Breast epithelium (tissue), 4 donors: ENCODE measurements around the gene MAPK8. TPM values are rescaled to one million over a fixed set of nuclear protein-coding genes. Genes with fewer than 3 reads are reported as not detected.

Experiments used
- DNase-seq, 2 donors: peaks; one replicate each; pipeline ENCODE4 v3.0.0-alpha.2; 2019; ENCODE audit warnings: low spot score in 2 of 2
- H3K27ac ChIP-seq, 2 donors: fragments of 200-600 bp; sonication (generic) in 1 of 2; one replicate each; pipeline ENCODE4 v1.5.1; 2016 to 2019; ENCODE audit warnings: mild to moderate bottlenecking in 1 of 2
- H3K27me3 ChIP-seq, 2 donors: fragments of 200-600 bp; sonication (generic) in 1 of 2; one replicate each; pipeline versions ENCODE4 v1.5.1 to v1.6.0; 2017 to 2019; ENCODE audit warnings: control low read depth in 1 of 2, mild to moderate bottlenecking in 1 of 2
- H3K36me3 ChIP-seq: fragments of 200-600 bp; one replicate; pipeline ENCODE4 v1.5.1; 2019
- H3K4me1 ChIP-seq, 2 donors: fragments of 200-600 bp; sonication (generic); one replicate each; pipeline ENCODE4 v1.5.1; 2016 to 2019; ENCODE audit warnings: control low read depth in 1 of 2
- H3K4me3 ChIP-seq, 3 donors: fragments of 200-600 bp; sonication (generic); 1 replicate in 2 of 3; 2 replicates in 1 of 3; pipeline ENCODE4 v1.5.1; 2016 to 2019; ENCODE audit warnings: mild to moderate bottlenecking in 3 of 3, moderate library complexity in 2 of 3
- H3K9me3 ChIP-seq, 2 donors: fragments of 200-600 bp; sonication (generic) in 1 of 2; one replicate each; pipeline ENCODE4 v1.5.1; 2016 to 2019; ENCODE audit warnings: control low read depth in 1 of 2
- POLR2A ChIP-seq: fragments of 450-650 bp; IDR thresholded peaks from one replicate; pipeline ENCODE4 v1.6.1; 2016; ENCODE audit warnings: antibody characterized with exemption, mild to moderate bottlenecking, moderate library complexity
- POLR2AphosphoS5 ChIP-seq, 3 donors: sonication (generic); formaldehyde crosslinking; IDR thresholded peaks; one replicate each; pipeline ENCODE4 v1.6.1; 2017; ENCODE audit warnings: antibody characterized with exemption in 3 of 3
- intact Hi-C: fragments of 100-400 bp; cut with DNase I; formaldehyde crosslinking; loops from one replicate; pipeline ENCODE4 v1.15.1; 2023; ENCODE audit warnings: low total_unique reads
- total RNA-seq, 3 donors: library from RNA; depleted of rRNA; stranded (reverse); fragments of >200 nt; gene quantifications; one replicate each; pipeline ENCODE4 v1.1.0, GENCODE V29; 2016
- TF ChIP-seq, protein P1 (sequence below), 3 donors: fragments of 450-650 bp; IDR thresholded peaks; one replicate each; pipeline ENCODE4 v1.5.1; 2016 to 2017; ENCODE audit warnings: antibody characterized with exemption in 3 of 3, mild to moderate bottlenecking in 3 of 3, moderate library complexity in 3 of 3

The MAPK8 gene
- total RNA-seq, 3 donors from 2014 or later, result 52.5 to 108 (median 74.1) TPM

DNA sequence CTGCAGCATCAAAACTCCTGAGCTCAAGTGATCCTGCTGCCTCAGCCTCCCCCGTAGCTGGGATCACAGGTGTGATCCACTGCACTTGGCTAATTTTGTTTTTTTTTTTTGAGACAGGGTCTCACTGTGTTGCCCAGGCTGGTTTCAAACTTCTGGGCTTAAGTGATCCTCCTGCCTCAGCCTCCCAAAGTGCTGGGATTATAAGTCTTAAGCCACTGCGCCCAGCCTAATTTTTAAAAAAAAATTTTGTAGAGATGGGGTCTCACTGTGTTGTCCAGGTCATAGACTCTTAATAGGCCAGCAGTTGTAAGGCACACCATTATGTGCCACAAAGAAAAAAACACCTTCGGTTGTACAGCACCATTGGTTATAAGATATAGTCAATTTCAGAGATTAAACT is 122.4 kb downstream of the MAPK8 start:
- Histone ChIP-seq H3K27me3 (no peaks in the 10 kb centered on the region), H3K4me1 (no peaks in the 10 kb centered on the region), H3K9me3 (no peaks in the 10 kb centered on the region), H3K36me3 (peaks cover 8% of the 10 kb centered on the region), H3K27ac (no peak overlapping the region), H3K4me3 (no peak overlapping the region)
- DNase-seq, result no peak
- TF ChIP-seq POLR2AphosphoS5 (IDR thresholded peaks at IDR 0.05), result no peak
- TF ChIP-seq POLR2A, result no peak
- TF ChIP-seq, protein P1, sequence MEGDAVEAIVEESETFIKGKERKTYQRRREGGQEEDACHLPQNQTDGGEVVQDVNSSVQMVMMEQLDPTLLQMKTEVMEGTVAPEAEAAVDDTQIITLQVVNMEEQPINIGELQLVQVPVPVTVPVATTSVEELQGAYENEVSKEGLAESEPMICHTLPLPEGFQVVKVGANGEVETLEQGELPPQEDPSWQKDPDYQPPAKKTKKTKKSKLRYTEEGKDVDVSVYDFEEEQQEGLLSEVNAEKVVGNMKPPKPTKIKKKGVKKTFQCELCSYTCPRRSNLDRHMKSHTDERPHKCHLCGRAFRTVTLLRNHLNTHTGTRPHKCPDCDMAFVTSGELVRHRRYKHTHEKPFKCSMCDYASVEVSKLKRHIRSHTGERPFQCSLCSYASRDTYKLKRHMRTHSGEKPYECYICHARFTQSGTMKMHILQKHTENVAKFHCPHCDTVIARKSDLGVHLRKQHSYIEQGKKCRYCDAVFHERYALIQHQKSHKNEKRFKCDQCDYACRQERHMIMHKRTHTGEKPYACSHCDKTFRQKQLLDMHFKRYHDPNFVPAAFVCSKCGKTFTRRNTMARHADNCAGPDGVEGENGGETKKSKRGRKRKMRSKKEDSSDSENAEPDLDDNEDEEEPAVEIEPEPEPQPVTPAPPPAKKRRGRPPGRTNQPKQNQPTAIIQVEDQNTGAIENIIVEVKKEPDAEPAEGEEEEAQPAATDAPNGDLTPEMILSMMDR (IDR thresholded peaks at IDR 0.05), result no peak
- intact Hi-C loops, result no loop called here

GRCh38 chr10:48429309-48429708 is 122.8 kb downstream of the MAPK8 start:
- Histone ChIP-seq H3K9me3 (no peaks in the 10 kb centered on the region), H3K4me3 (no peak overlapping the region), H3K27me3 (no peaks in the 10 kb centered on the region), H3K36me3 (peaks cover 7% of the 10 kb centered on the region), H3K27ac (no peak overlapping the region), H3K4me1 (no peaks in the 10 kb centered on the region)
- intact Hi-C loops, result no loop called here
- no peak for DNase-seq
- no peak for TF ChIP-seq POLR2AphosphoS5 (IDR thresholded peaks at IDR 0.05)
- TF ChIP-seq, protein P1 (IDR thresholded peaks at IDR 0.05), result no peak
- no peak for TF ChIP-seq POLR2A

- H3K9me3 ChIP-seq, result no peaks in the 10 kb centered on the region
- H3K27me3 ChIP-seq, result no peaks in the 10 kb centered on the region
- H3K27ac ChIP-seq, result no peak overlapping the region
- TF ChIP-seq POLR2A, result no peak
- TF ChIP-seq, protein P1 (IDR thresholded peaks at IDR 0.05), result no peak
- TF ChIP-seq POLR2AphosphoS5 (IDR thresholded peaks at IDR 0.05), result no peak
- no peaks in the 10 kb centered on the region for H3K4me1 ChIP-seq
- H3K36me3 ChIP-seq, result peaks cover 7% of the 10 kb centered on the region
- no peak overlapping the region for H3K4me3 ChIP-seq
- intact Hi-C loops, result no loop called here
- DNase-seq, result no peak
Measured at GRCh38 chr10:48430402-48430993, 124.0 kb downstream of the MAPK8 start.

GRCh38 chr10:48431871-48432270 is 125.4 kb downstream of the MAPK8 start:
- H3K36me3 ChIP-seq, result peaks cover 3% of the 10 kb centered on the region
- intact Hi-C loops, result no loop called here
- no peak overlapping the region for H3K27ac ChIP-seq
- no peak for TF ChIP-seq POLR2AphosphoS5 (IDR thresholded peaks at IDR 0.05)
- no peak for TF ChIP-seq POLR2A
- TF ChIP-seq, protein P1 (IDR thresholded peaks at IDR 0.05), result no peak
- H3K4me1 ChIP-seq, result no peaks in the 10 kb centered on the region
- H3K9me3 ChIP-seq, result no peaks in the 10 kb centered on the region
- no peak overlapping the region for H3K4me3 ChIP-seq
- DNase-seq, result no peak
- no peaks in the 10 kb centered on the region for H3K27me3 ChIP-seq

DNA sequence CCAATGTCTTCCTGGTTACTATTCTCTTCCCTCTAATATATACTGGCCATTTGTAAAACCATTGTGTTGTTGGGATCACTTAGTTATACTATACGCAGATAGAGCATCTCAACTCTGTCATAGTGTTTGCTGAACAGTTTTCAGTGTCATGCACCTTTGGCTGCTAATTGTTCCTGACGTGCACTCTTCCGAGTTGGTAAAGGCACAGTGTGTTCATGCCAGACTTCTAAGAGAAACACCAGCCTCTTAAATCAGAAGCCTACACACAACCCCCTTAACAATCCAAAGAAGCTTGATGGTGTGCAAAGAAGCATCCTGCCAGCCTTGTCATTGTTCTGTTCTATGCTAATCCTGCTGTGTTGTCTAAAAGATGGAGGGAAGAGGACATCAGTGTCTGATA is 131.1 kb downstream of the MAPK8 start:
- Histone ChIP-seq H3K4me1 (no peaks in the 10 kb centered on the region), H3K27ac (no peak overlapping the region), H3K27me3 (no peaks in the 10 kb centered on the region), H3K36me3 (no peaks in the 10 kb centered on the region), H3K4me3 (no peak overlapping the region), H3K9me3 (no peaks in the 10 kb centered on the region)
- TF ChIP-seq POLR2A, result no peak
- TF ChIP-seq, protein P1 (IDR thresholded peaks at IDR 0.05), result no peak
- no peak for TF ChIP-seq POLR2AphosphoS5 (IDR thresholded peaks at IDR 0.05)
- intact Hi-C loops, result no loop called here
- no peak for DNase-seq
